Activated naive CD8-positive, alpha-beta T cell treated with anti-CD3 and anti-CD28 coated beads, Interleukin-2, amount 10 ng/mL, durations not matched to agents 7 days and 5 days (primary cell): Measurements from ENCODE around the gene NKPD1. TPM values are rescaled to one million over a fixed set of nuclear protein-coding genes. Genes with fewer than 3 reads are reported as not detected.
"Not testable (repeated sequence)": the region's sequence is repeated elsewhere in the genome, so short reads cannot be mapped to it uniquely, and the experiment has no call there.

Experiments
- ATAC-seq: fragments of 150-1000 bp; cut with Tn5 transposase; one replicate; pipeline ENCODE4 v1.10.0; 2021; ENCODE audit warnings: low read depth, moderate library complexity
- POLR2A ChIA-PET: fragments of 350-600 bp; sonication (Branson Sonifier 250); formaldehyde crosslinking; loops from one replicate; lab custom pipeline; 2021; ENCODE audit warnings: antibody characterized with exemption; lab: Charles Lee
- DNase-seq: peaks from one replicate; pipeline ENCODE4 v3.0.0; 2021
- H3K27ac Mint-ChIP-seq: one replicate; pipeline ENCODE4 v1.8.0; 2022; ENCODE audit warnings: mild to moderate bottlenecking, mixed read lengths
- H3K27me3 Mint-ChIP-seq: one replicate; pipeline ENCODE4 v1.8.0; 2022; ENCODE audit warnings: mild to moderate bottlenecking, moderate library complexity, mixed read lengths
- H3K36me3 Mint-ChIP-seq: one replicate; pipeline ENCODE4 v1.8.0; 2021; ENCODE audit warnings: mild to moderate bottlenecking, mixed read lengths
- H3K4me1 Mint-ChIP-seq: one replicate; pipeline ENCODE4 v1.8.0; 2021; ENCODE audit warnings: mixed read lengths
- H3K4me3 Mint-ChIP-seq: one replicate; pipeline ENCODE4 v1.8.0; 2022; ENCODE audit warnings: mild to moderate bottlenecking, moderate library complexity, mixed read lengths
- H3K9me3 Mint-ChIP-seq: one replicate; pipeline ENCODE4 v1.8.0; 2021; ENCODE audit warnings: mixed read lengths
- total RNA-seq, 2 experiments: library from RNA; stranded (reverse); gene quantifications; one replicate each; pipeline ENCODE4 v1.2.3, GENCODE V29; 2021

The NKPD1 gene
- total RNA-seq, 2 experiments from 2014 or later = 0.31 to 0.47 TPM

- no peak overlapping the region for H3K27ac Mint-ChIP-seq
- peaks cover 33% of the 10 kb centered on the region for H3K4me1 Mint-ChIP-seq
- no peak overlapping the region for H3K4me3 Mint-ChIP-seq
- DNase-seq (no peak), ATAC-seq (no peak)
- H3K27me3 Mint-ChIP-seq = no peaks in the 10 kb centered on the region
- H3K9me3 Mint-ChIP-seq = no peaks in the 10 kb centered on the region
- POLR2A ChIA-PET = interaction anchor here (1.4 kb wide), 1 partner anchor 25 kb away, joined by 3 read pairs; no protein-coding TSS in a partner anchor
- H3K36me3 Mint-ChIP-seq = peaks cover 8% of the 10 kb centered on the region
Measured at GRCh38 chr19:45125360-45125759, 35.4 kb downstream of the NKPD1 start.

GRCh38 chr19:45124021-45124420 lies 36.8 kb downstream of the NKPD1 start:
- no peak overlapping the region for H3K27ac Mint-ChIP-seq

GRCh38 chr19:45123440-45123850 lies 37.3 kb downstream of the NKPD1 start:
- no peak overlapping the region for H3K27ac Mint-ChIP-seq
- ATAC-seq = no peak
- POLR2A ChIA-PET = no interaction called here

More at GRCh38 chr19:45124021-45124420, 36.8 kb downstream of the NKPD1 start:
- ATAC-seq (no peak), DNase-seq (no peak)
- POLR2A ChIA-PET = no interaction called here
- H3K4me3 Mint-ChIP-seq = no peak overlapping the region
- no peaks in the 10 kb centered on the region for H3K9me3 Mint-ChIP-seq
- H3K36me3 Mint-ChIP-seq = peaks cover 13% of the 10 kb centered on the region
- no peaks in the 10 kb centered on the region for H3K27me3 Mint-ChIP-seq
- H3K4me1 Mint-ChIP-seq = peaks cover 43% of the 10 kb centered on the region

GRCh38 chr19:45122832-45123231 lies 38.0 kb downstream of the NKPD1 start:
- Mint-ChIP-seq H3K9me3 (no peaks in the 10 kb centered on the region), H3K27me3 (no peaks in the 10 kb centered on the region), H3K4me1 (peaks cover 54% of the 10 kb centered on the region), H3K4me3 (no peak overlapping the region), H3K27ac (no peak overlapping the region), H3K36me3 (peaks cover 13% of the 10 kb centered on the region)
- ATAC-seq (no peak), DNase-seq (no peak)
- POLR2A ChIA-PET = no interaction called here

More at GRCh38 chr19:45123440-45123850, 37.3 kb downstream of the NKPD1 start:
- DNase-seq = no peak
- Mint-ChIP-seq H3K36me3 (peaks cover 13% of the 10 kb centered on the region), H3K4me3 (no peak overlapping the region), H3K9me3 (no peaks in the 10 kb centered on the region), H3K27me3 (no peaks in the 10 kb centered on the region), H3K4me1 (peaks cover 48% of the 10 kb centered on the region)

GRCh38 chr19:45121827-45122345 lies 38.9 kb downstream of the NKPD1 start:
- Mint-ChIP-seq H3K36me3 (peaks cover 13% of the 10 kb centered on the region), H3K27me3 (no peaks in the 10 kb centered on the region), H3K4me3 (peak overlapping the region; percentile 52), H3K4me1 (peaks cover 64% of the 10 kb centered on the region), H3K9me3 (no peaks in the 10 kb centered on the region), H3K27ac (peak overlapping the region; percentile 75)
- POLR2A ChIA-PET = no interaction called here
- DNase-seq = no peak
- no peak for ATAC-seq

- no peaks in the 10 kb centered on the region for H3K27me3 Mint-ChIP-seq
- POLR2A ChIA-PET = interaction anchor here (1.2 to 3.2 kb wide), 4 partner anchors 15 to 59 kb away, joined by 5 to 16 read pairs (median 5); partner anchors contain the start of genes BLOC1S3, PPP1R37 and TRAPPC6A
- no peaks in the 10 kb centered on the region for H3K9me3 Mint-ChIP-seq
- peaks cover 70% of the 10 kb centered on the region for H3K4me1 Mint-ChIP-seq
- H3K36me3 Mint-ChIP-seq = peaks cover 15% of the 10 kb centered on the region
- H3K27ac Mint-ChIP-seq = peak overlapping the region; percentile 84
- DNase-seq = no peak
- no peak for ATAC-seq
- H3K4me3 Mint-ChIP-seq = peak overlapping the region; percentile 69
Measured at GRCh38 chr19:45119582-45119981, 41.2 kb downstream of the NKPD1 start.

GRCh38 chr19:45118591-45119355 lies 42.0 kb downstream of the NKPD1 start:
- POLR2A ChIA-PET = interaction anchor here (0.5 to 3.4 kb wide), 8 partner anchors 14 to 599 kb away, joined by 3 to 21 read pairs (median 5); partner anchors contain the start of genes BLOC1S3, PPP1R37 and TRAPPC6A
- H3K4me3 Mint-ChIP-seq = peak overlapping the region; percentile 69
- H3K27me3 Mint-ChIP-seq, H3K9me3 Mint-ChIP-seq: not testable (repeated sequence)
- H3K4me1 Mint-ChIP-seq = peaks cover 67% of the 10 kb centered on the region
- ATAC-seq = peak; percentile 17
- peaks cover 12% of the 10 kb centered on the region for H3K36me3 Mint-ChIP-seq
- peak overlapping the region; percentile 84 for H3K27ac Mint-ChIP-seq
- peak; percentile 51 for DNase-seq

- Mint-ChIP-seq H3K36me3 (peaks cover 11% of the 10 kb centered on the region), H3K27ac (peak overlapping the region; percentile 84), H3K4me1 (peaks cover 66% of the 10 kb centered on the region), H3K27me3 (no peaks in the 10 kb centered on the region), H3K4me3 (peak overlapping the region; percentile 69), H3K9me3 (no peaks in the 10 kb centered on the region)
- POLR2A ChIA-PET = interaction anchor here (0.6 to 3.4 kb wide), 8 partner anchors 13 to 599 kb away, joined by 3 to 21 read pairs (median 5); partner anchors contain the start of genes BLOC1S3, PPP1R37 and TRAPPC6A
- no peak for DNase-seq
- no peak for ATAC-seq
Measured at GRCh38 chr19:45118106-45118505, 42.7 kb downstream of the NKPD1 start.

GRCh38 chr19:45117671-45118070 lies 43.1 kb downstream of the NKPD1 start:
- ATAC-seq (peak; percentile 11), DNase-seq (peak; percentile 45)
- peak overlapping the region; percentile 69 for H3K4me3 Mint-ChIP-seq
- peak overlapping the region; percentile 84 for H3K27ac Mint-ChIP-seq
- H3K27me3 Mint-ChIP-seq = no peaks in the 10 kb centered on the region
- no peaks in the 10 kb centered on the region for H3K9me3 Mint-ChIP-seq
- peaks cover 66% of the 10 kb centered on the region for H3K4me1 Mint-ChIP-seq
- H3K36me3 Mint-ChIP-seq = peaks cover 11% of the 10 kb centered on the region
- POLR2A ChIA-PET = interaction anchor here (0.7 to 3.4 kb wide), 5 partner anchors 13 to 61 kb away, joined by 3 to 21 read pairs (median 5); partner anchors contain the start of genes BLOC1S3 and PPP1R37

- Mint-ChIP-seq H3K27me3 (no peaks in the 10 kb centered on the region), H3K9me3 (no peaks in the 10 kb centered on the region), H3K4me1 (peaks cover 63% of the 10 kb centered on the region), H3K27ac (peak overlapping the region; percentile 84), H3K36me3 (peaks cover 8% of the 10 kb centered on the region), H3K4me3 (peak overlapping the region; percentile 61)
- ATAC-seq (peak; percentile 57), DNase-seq (peak; percentile 65)
- POLR2A ChIA-PET = interaction anchor here (0.8 to 3.4 kb wide), 4 partner anchors 12 to 62 kb away, joined by 3 to 21 read pairs (median 10); partner anchors contain the start of genes BLOC1S3 and PPP1R37
Measured at GRCh38 chr19:45117167-45117594, 43.6 kb downstream of the NKPD1 start.

GRCh38 chr19:45115809-45116615 lies 44.8 kb downstream of the NKPD1 start:
- Mint-ChIP-seq H3K4me3 (peak overlapping the region; percentile 61), H3K27me3 (no peaks in the 10 kb centered on the region), H3K4me1 (peaks cover 55% of the 10 kb centered on the region), H3K9me3 (no peaks in the 10 kb centered on the region), H3K27ac (peak overlapping the region; percentile 84), H3K36me3 (peaks cover 8% of the 10 kb centered on the region)
- no peak for ATAC-seq
- no peak for DNase-seq
- POLR2A ChIA-PET = interaction anchor here (3.4 kb wide), 1 partner anchor 13 kb away, joined by 21 read pairs; no protein-coding TSS in a partner anchor

GRCh38 chr19:45114116-45114515 lies 46.7 kb downstream of the NKPD1 start:
- Mint-ChIP-seq H3K27ac (no peak overlapping the region), H3K4me1 (peaks cover 48% of the 10 kb centered on the region), H3K27me3 (no peaks in the 10 kb centered on the region), H3K36me3 (peaks cover 2% of the 10 kb centered on the region), H3K9me3 (no peaks in the 10 kb centered on the region), H3K4me3 (no peak overlapping the region)
- POLR2A ChIA-PET = interaction anchor here (1.6 kb wide), 1 partner anchor 22 kb away, joined by 4 read pairs; no protein-coding TSS in a partner anchor
- ATAC-seq = no peak
- no peak for DNase-seq
